Measurements from ENCODE around the gene AIRE. TPM values are rescaled to one million over a fixed set of nuclear protein-coding genes. Genes with fewer than 3 reads are reported as not detected.

AIRE gene
- total RNA-seq, 1 donor from 2014 or later: 0.75 TPM

DNA sequence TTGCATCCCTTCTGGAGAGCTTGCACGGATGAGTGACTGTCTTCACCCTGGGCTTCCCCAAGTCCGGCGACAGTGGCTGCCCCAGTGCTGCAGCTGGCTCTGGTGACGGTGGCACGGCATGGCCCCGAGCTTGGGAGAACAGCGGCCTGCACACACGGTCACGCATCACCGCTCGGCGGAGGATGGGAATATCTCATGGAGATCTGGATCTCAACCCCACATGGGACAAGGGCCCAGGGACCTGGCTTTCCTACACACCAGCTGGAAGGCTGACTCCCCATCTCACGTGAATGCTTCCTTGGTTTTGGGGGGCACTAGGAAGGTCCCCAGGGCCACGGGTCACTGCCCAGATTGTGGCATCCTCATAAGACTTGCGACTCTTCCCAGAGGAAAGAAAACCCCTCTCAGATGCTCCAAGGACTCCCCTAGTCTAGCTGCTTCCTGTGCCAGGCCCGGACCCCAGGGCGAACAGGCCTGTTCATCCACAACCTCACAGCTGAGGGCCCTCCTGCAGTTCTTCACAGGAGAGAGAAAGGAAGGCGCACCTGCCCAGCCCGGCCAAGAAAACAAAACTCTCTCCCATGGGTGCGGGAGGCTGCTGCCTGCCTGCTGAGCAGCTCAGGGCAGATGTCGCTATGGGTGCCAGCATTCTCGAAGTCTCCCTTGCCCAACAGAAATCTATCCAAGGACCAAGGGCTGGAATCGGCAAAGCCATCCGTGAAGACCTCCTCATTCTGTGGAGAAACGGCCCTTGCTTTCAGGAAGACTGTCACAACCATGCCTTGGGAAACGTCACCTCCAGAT is 43.6 kb downstream of the AIRE start:
- TF ChIP-seq, protein P1, sequence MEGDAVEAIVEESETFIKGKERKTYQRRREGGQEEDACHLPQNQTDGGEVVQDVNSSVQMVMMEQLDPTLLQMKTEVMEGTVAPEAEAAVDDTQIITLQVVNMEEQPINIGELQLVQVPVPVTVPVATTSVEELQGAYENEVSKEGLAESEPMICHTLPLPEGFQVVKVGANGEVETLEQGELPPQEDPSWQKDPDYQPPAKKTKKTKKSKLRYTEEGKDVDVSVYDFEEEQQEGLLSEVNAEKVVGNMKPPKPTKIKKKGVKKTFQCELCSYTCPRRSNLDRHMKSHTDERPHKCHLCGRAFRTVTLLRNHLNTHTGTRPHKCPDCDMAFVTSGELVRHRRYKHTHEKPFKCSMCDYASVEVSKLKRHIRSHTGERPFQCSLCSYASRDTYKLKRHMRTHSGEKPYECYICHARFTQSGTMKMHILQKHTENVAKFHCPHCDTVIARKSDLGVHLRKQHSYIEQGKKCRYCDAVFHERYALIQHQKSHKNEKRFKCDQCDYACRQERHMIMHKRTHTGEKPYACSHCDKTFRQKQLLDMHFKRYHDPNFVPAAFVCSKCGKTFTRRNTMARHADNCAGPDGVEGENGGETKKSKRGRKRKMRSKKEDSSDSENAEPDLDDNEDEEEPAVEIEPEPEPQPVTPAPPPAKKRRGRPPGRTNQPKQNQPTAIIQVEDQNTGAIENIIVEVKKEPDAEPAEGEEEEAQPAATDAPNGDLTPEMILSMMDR (IDR thresholded peaks at IDR 0.05): no peak
- Histone ChIP-seq H3K4me1 (no peaks in the 10 kb centered on the region), H3K27ac (no peak overlapping the region), H3K4me3 (no peak overlapping the region), H3K36me3 (peaks cover 26 to 54% of the 10 kb centered on the region in 2 donors), H3K27me3 (no peaks in the 10 kb centered on the region), H3K9me3 (no peaks in the 10 kb centered on the region)
- intact Hi-C loops (cut with DNase I): no loop called here
- no peak for DNase-seq (ENCODE audit: low spot score in 2 of 2)

DNA sequence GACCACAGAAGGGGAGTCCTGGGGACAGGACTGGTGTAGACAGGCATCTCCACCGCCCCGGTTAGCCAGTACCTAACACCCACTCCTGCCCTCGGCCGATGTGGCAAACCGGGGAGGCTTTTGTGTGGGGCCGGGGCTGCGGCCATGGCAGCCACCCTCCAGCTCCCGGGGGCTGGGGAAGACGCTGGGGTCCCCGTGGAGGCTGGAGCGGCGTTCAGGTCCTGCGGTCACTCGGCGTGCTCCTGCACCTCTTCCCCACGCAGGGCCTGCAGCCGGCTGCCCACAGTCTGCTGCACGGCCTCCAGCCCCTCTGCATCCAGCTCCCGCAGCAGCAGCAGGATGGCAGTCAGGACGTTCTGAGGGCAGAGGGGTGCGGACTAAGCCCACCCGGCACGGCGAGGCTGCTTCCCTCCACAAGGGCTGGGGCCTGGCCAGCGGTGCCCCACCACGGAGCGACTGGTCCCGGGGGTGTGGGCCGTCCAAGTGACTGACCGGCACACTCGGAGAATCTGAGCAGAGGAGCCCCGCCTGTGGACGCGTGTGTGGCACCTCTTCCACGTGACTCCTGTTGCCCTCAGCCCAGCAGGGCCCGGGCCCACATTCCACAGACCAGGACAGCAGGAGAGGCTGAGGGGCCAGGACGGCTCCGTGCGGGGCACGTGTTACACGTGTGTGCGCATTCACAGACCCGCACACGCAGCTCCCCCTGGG is 44.5 kb downstream of the AIRE start:
- H3K27me3 ChIP-seq: no peaks in the 10 kb centered on the region
- no peak overlapping the region for H3K4me3 ChIP-seq
- H3K27ac ChIP-seq: no peak overlapping the region
- TF ChIP-seq, protein P1 (IDR thresholded peaks at IDR 0.05): no peak
- H3K4me1 ChIP-seq: no peaks in the 10 kb centered on the region
- no peak for DNase-seq (ENCODE audit: low spot score in 2 of 2)
- intact Hi-C loops (cut with DNase I): no loop called here
- H3K9me3 ChIP-seq: no peaks in the 10 kb centered on the region
- H3K36me3 ChIP-seq: peaks cover 19 to 48% of the 10 kb centered on the region in 2 donors

DNA sequence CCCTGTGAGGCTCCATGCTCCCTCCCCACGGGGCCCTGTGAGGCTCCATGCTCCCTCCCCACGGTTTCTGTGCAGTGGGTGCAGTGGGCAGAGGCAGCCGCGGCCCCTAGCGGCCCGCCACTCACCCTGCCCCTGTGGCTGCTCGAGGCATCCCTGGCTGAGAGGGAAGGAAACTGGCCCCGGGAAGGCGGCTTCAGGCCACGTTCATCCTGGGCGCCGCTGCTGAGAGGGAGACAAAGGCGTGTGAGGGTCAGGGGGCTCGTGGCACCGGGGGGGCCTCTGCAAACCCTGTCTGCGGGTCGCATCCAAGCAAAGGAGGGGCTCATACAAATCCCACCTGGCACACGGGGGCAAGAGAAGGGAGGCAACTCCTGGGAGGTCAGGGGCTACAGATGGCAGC is 45.0 kb downstream of the AIRE start:
- H3K36me3 ChIP-seq: peaks cover 15 to 48% of the 10 kb centered on the region in 2 donors
- no peaks in the 10 kb centered on the region for H3K4me1 ChIP-seq
- H3K4me3 ChIP-seq: no peak overlapping the region
- TF ChIP-seq, protein P1 (IDR thresholded peaks at IDR 0.05): no peak
- DNase-seq (ENCODE audit: low spot score in 2 of 2): no peak
- H3K9me3 ChIP-seq: no peaks in the 10 kb centered on the region
- no peak overlapping the region for H3K27ac ChIP-seq
- intact Hi-C loops (cut with DNase I): no loop called here
- H3K27me3 ChIP-seq: no peaks in the 10 kb centered on the region

DNA sequence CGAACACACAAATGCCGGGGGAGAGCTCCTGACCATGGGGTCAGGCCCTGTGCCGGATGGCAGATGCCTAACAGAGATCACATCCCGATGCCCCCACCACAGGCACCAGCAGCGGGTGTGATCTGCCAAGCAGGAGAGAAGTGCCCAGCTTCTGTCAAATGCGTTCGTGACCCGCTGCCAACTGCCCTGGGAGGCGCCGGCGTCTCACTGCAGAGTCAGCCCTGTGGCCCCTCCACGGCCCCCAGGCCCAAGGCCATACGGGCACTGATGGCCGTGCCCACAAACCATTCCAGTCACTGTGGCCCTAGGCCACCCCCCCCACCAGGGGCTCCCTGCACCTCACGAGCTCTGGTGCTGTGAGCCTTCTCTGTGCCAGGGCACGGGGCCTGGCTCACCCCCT is 45.5 kb downstream of the AIRE start:
- TF ChIP-seq, protein P1 (IDR thresholded peaks at IDR 0.05): no peak
- no peak overlapping the region for H3K27ac ChIP-seq

DNA sequence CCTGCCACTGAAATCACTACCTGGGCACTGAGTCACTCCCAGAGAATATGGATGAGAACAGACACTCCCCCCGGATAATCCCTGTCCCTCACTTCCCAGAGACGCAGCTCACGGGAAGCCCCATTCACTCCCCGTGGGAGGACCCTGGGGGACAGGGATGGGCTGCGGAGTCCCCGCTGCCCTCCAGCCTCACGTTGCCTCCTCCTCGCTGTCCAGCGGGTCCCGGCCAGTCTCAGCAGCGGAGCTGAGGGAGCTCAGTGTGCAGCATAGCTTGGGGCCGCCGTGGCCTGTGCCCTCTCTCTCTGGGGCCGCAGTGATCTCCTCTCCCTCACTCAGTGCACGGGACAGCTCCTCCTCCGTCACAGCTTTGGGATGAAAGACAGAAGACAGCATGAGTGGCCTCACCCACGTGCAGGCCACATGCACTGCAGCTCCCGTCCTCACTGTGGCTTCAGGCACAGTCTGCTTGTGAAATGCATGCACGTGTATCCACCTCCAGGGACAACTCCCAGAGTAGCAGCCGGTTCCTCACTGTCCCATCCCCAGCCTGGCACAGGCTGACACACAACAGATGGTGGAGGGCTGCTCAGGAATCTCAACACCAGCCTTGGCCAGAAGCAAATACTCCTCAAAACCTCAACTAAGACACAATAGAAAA is 46.1 kb downstream of the AIRE start:
- Histone ChIP-seq H3K9me3 (no peaks in the 10 kb centered on the region), H3K4me3 (no peak overlapping the region), H3K27me3 (no peaks in the 10 kb centered on the region), H3K36me3 (peaks cover 7 to 46% of the 10 kb centered on the region in 2 donors), H3K27ac (no peak overlapping the region), H3K4me1 (no peaks in the 10 kb centered on the region)
- intact Hi-C loops (cut with DNase I): no loop called here
- no peak for DNase-seq (ENCODE audit: low spot score in 2 of 2)
- TF ChIP-seq, protein P1 (IDR thresholded peaks at IDR 0.05): no peak

More for the DNA sequence above, 45.5 kb downstream of the AIRE start:
- Histone ChIP-seq H3K4me1 (no peaks in the 10 kb centered on the region), H3K4me3 (no peak overlapping the region), H3K27me3 (no peaks in the 10 kb centered on the region), H3K9me3 (no peaks in the 10 kb centered on the region), H3K36me3 (peaks cover 10 to 46% of the 10 kb centered on the region in 2 donors)
- no peak for DNase-seq (ENCODE audit: low spot score in 2 of 2)
- intact Hi-C loops (cut with DNase I): no loop called here
